Astrocyte (in vitro differentiated cells and primary cell): ENCODE data around the gene PRKG1. TPM values are rescaled to one million over a fixed set of nuclear protein-coding genes. Genes with fewer than 3 reads are reported as not detected.

Experiments used
- DNase-seq: peaks from one replicate; pipeline ENCODE4 v3.0.0-alpha.2; 2010; ENCODE audit warnings: low read depth
- FAIRE-seq: peaks from 2 replicates; lab custom pipeline; 2011; peaks lifted over from hg19 to GRCh38; lab: Jason Lieb, UNC
- H2AFZ ChIP-seq: 2 replicates; pipeline ENCODE4 v1.6.0; 2012; ENCODE audit warnings: low read depth, low read length, inconsistent platforms
- H3K27ac ChIP-seq: 2 replicates; pipeline ENCODE4 v1.5.1; 2011; ENCODE audit warnings: low read depth, low read length, inconsistent platforms
- H3K27me3 ChIP-seq: 2 replicates; pipeline ENCODE4 v1.6.0; 2011; ENCODE audit warnings: low read length, inconsistent platforms; ENCODE audit not compliant: insufficient read depth
- H3K36me3 ChIP-seq: 2 replicates; pipeline ENCODE4 v1.5.1; 2011; ENCODE audit warnings: low read length, inconsistent platforms; ENCODE audit not compliant: insufficient read depth
- H3K4me1 ChIP-seq: 2 replicates; pipeline ENCODE4 v1.5.1; 2011; ENCODE audit warnings: low read length, inconsistent platforms; ENCODE audit not compliant: insufficient read depth
- H3K4me2 ChIP-seq: 2 replicates; pipeline ENCODE4 v1.6.0; 2012; ENCODE audit warnings: low read length, inconsistent platforms
- H3K4me3 ChIP-seq: 2 replicates; pipeline ENCODE4 v1.5.1; 2011; ENCODE audit warnings: low read depth, mild to moderate bottlenecking, low read length, inconsistent platforms; ENCODE audit not compliant: insufficient read depth
- H3K79me2 ChIP-seq: 2 replicates; pipeline ENCODE4 v1.6.0; 2012; ENCODE audit warnings: mild to moderate bottlenecking, low read length, inconsistent platforms; ENCODE audit not compliant: insufficient read depth
- H3K9ac ChIP-seq: 2 replicates; pipeline ENCODE4 v1.6.0; 2012; ENCODE audit warnings: mild to moderate bottlenecking, low read length, inconsistent platforms
- H3K9me3 ChIP-seq: 2 replicates; pipeline ENCODE4 v1.5.1; 2012; ENCODE audit warnings: low read depth, mild to moderate bottlenecking, low read length, inconsistent platforms; ENCODE audit not compliant: insufficient read depth
- H4K20me1 ChIP-seq: 2 replicates; pipeline ENCODE4 v1.6.0; 2012; ENCODE audit warnings: low read length, inconsistent platforms; ENCODE audit not compliant: insufficient read depth
- H3K27ac Mint-ChIP-seq: one replicate; pipeline ENCODE4 v1.8.0; 2021; ENCODE audit warnings: mild to moderate bottlenecking, mixed read lengths; ENCODE audit not compliant: unreplicated experiment
- H3K27me3 Mint-ChIP-seq: one replicate; pipeline ENCODE4 v1.8.0; 2021; ENCODE audit warnings: low read depth, mixed read lengths; ENCODE audit not compliant: unreplicated experiment
- H3K36me3 Mint-ChIP-seq: one replicate; pipeline ENCODE4 v1.8.0; 2021; ENCODE audit warnings: low read depth, mixed read lengths; ENCODE audit not compliant: unreplicated experiment
- H3K4me1 Mint-ChIP-seq: one replicate; pipeline ENCODE4 v1.8.0; 2021; ENCODE audit warnings: low read depth, mixed read lengths; ENCODE audit not compliant: unreplicated experiment
- H3K4me3 Mint-ChIP-seq: one replicate; pipeline ENCODE4 v1.8.0; 2021; ENCODE audit warnings: mild to moderate bottlenecking, moderate library complexity, mixed read lengths; ENCODE audit not compliant: unreplicated experiment
- H3K9me3 Mint-ChIP-seq: one replicate; pipeline ENCODE4 v1.8.0; 2021; ENCODE audit warnings: mild to moderate bottlenecking, mixed read lengths; ENCODE audit not compliant: unreplicated experiment
- EZH2 ChIP-seq: IDR thresholded peaks from 2 replicates; pipeline ENCODE4 v1.6.1; 2012; ENCODE audit warnings: mild to moderate bottlenecking, low read length, inconsistent platforms; ENCODE audit not compliant: insufficient read depth
- total RNA-seq: library from RNA; stranded (reverse); gene quantifications from 2 replicates; pipeline ENCODE4 v1.2.1, GENCODE V29; 2021
- TF ChIP-seq, protein P1 (sequence below): IDR thresholded peaks from 2 replicates; pipeline ENCODE4 v1.5.1; 2011; ENCODE audit warnings: low read depth, mild to moderate bottlenecking, inconsistent platforms, low read length, moderate library complexity; ENCODE audit not compliant: insufficient read depth

Gene PRKG1
- total RNA-seq, 1 donor from 2014 or later: 3.1 TPM

DNA sequence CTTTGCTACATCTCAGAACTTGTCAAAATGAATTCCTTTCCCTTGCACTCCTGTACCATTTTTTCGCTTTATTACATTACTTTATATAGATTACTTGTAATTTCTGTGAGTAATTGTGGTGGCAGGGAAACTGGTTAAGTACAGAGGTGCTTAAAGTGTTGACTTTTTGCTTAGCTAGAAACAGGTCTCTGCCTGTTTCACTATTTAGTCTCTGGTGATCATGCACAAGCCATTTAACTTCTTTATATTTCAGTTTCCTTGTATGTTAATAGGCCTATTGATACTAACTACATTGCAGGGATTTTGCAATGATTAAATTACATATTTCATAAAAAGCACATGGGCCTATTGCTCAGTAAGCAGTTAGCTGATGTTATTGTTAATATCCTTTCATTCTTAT, 233.8 kb downstream of the PRKG1 start:
- H3K36me3 Mint-ChIP-seq: no peaks in the 10 kb centered on the region
- Histone ChIP-seq H3K4me3 (no peak overlapping the region), H3K36me3 (no peaks in the 10 kb centered on the region), H4K20me1 (no peaks in the 10 kb centered on the region), H3K79me2 (no peaks in the 10 kb centered on the region), H2AFZ (no peak overlapping the region), H3K4me2 (no peak overlapping the region), H3K4me1 (no peaks in the 10 kb centered on the region), H3K9me3 (no peaks in the 10 kb centered on the region), H3K27me3 (no peaks in the 10 kb centered on the region), H3K27ac (no peak overlapping the region), H3K9ac (no peak overlapping the region)
- no peaks in the 10 kb centered on the region for H3K9me3 Mint-ChIP-seq
- no peak for FAIRE-seq
- no peak overlapping the region for H3K27ac Mint-ChIP-seq
- H3K4me3 Mint-ChIP-seq: no peak overlapping the region
- DNase-seq: no peak
- H3K4me1 Mint-ChIP-seq: peaks cover 4% of the 10 kb centered on the region
- no peaks in the 10 kb centered on the region for H3K27me3 Mint-ChIP-seq
- TF ChIP-seq, protein P1, sequence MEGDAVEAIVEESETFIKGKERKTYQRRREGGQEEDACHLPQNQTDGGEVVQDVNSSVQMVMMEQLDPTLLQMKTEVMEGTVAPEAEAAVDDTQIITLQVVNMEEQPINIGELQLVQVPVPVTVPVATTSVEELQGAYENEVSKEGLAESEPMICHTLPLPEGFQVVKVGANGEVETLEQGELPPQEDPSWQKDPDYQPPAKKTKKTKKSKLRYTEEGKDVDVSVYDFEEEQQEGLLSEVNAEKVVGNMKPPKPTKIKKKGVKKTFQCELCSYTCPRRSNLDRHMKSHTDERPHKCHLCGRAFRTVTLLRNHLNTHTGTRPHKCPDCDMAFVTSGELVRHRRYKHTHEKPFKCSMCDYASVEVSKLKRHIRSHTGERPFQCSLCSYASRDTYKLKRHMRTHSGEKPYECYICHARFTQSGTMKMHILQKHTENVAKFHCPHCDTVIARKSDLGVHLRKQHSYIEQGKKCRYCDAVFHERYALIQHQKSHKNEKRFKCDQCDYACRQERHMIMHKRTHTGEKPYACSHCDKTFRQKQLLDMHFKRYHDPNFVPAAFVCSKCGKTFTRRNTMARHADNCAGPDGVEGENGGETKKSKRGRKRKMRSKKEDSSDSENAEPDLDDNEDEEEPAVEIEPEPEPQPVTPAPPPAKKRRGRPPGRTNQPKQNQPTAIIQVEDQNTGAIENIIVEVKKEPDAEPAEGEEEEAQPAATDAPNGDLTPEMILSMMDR: no peak
- no peak for TF ChIP-seq EZH2

DNA sequence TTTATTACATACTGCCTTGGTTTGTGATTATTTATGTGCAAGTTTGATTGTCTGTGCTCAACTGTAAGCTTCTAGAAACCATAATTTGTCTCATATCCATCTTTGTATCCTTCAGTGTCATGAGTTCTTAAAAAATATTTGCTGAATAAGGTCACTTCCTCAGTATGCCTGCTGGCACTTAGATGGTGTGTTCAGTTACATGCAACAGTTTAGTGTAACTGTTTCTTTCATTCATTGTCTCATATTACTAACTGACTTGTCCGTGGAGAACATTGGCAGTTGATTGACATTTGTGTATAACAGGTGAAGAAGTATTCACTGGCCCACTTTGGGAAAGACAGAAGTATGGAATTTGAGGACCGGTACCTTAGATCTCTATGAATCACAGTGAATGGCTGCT, 236.9 kb downstream of the PRKG1 start:
- Histone ChIP-seq H4K20me1 (no peaks in the 10 kb centered on the region), H3K9me3 (no peaks in the 10 kb centered on the region), H3K4me3 (no peak overlapping the region), H3K9ac (no peak overlapping the region), H2AFZ (no peak overlapping the region), H3K4me2 (no peak overlapping the region), H3K36me3 (no peaks in the 10 kb centered on the region), H3K79me2 (no peaks in the 10 kb centered on the region), H3K27me3 (no peaks in the 10 kb centered on the region), H3K4me1 (no peaks in the 10 kb centered on the region), H3K27ac (no peak overlapping the region)
- no peaks in the 10 kb centered on the region for H3K27me3 Mint-ChIP-seq
- no peak overlapping the region for H3K4me3 Mint-ChIP-seq
- no peak for TF ChIP-seq EZH2
- TF ChIP-seq, protein P1: no peak
- no peak overlapping the region for H3K27ac Mint-ChIP-seq
- H3K36me3 Mint-ChIP-seq: no peaks in the 10 kb centered on the region
- DNase-seq (no peak), FAIRE-seq (no peak)
- peaks cover 4% of the 10 kb centered on the region for H3K4me1 Mint-ChIP-seq
- no peaks in the 10 kb centered on the region for H3K9me3 Mint-ChIP-seq

DNA sequence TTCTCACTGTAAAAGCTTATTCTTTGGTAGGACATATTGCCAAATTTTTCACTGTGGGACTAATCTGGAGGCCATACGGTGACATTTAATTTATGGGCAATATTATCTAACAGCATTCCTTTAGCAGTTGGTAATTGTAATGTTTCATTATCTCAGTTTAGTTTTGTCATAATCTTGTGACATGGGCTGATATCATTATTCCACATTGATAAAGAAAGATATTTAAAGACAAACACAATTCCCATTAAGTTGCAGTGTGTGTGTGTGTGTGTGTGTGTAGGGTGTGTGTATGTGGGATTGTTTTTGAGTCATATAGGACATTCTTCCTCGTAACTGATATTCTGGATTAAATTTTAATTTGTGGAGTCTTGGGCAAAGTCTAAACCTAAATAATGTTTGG, 238.5 kb downstream of the PRKG1 start:
- Mint-ChIP-seq H3K4me1 (peaks cover 4% of the 10 kb centered on the region), H3K27me3 (no peaks in the 10 kb centered on the region), H3K9me3 (no peaks in the 10 kb centered on the region), H3K4me3 (no peak overlapping the region), H3K27ac (no peak overlapping the region), H3K36me3 (no peaks in the 10 kb centered on the region)
- Histone ChIP-seq H3K9me3 (no peaks in the 10 kb centered on the region), H4K20me1 (no peaks in the 10 kb centered on the region), H2AFZ (no peak overlapping the region), H3K9ac (no peak overlapping the region), H3K27me3 (no peaks in the 10 kb centered on the region), H3K4me1 (no peaks in the 10 kb centered on the region), H3K27ac (no peak overlapping the region), H3K36me3 (no peaks in the 10 kb centered on the region), H3K4me2 (no peak overlapping the region), H3K4me3 (no peak overlapping the region), H3K79me2 (no peaks in the 10 kb centered on the region)
- FAIRE-seq (no peak), DNase-seq (no peak)
- no peak for TF ChIP-seq EZH2
- TF ChIP-seq, protein P1: no peak
